ENCODE measurements around the gene TST.

The TST gene

DNA sequence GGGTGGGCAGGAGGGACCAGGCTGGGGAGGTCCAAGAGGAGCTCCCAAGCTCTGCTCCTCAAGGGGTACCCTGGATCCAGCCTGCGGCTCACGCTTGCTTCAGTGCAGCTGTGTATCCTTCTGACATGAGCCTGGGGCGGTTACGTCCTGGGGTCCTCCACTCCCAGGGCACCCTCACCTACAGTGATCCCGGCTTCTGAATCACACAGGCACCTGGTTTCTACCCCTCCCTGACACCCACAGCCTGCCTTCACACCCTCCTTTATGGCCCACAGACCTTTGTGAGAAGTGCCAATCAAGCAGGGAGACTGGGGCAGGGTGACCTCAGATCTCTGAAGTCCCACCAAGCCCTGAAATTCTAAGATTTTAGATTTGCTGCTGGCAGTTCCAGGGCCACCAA is 1.8 kb upstream of the TST start:
- H3K36me3 ChIP-seq (ENCODE audit: control insufficient read depth, insufficient read depth, low read length): peaks cover 47% of the 10 kb centered on the region
- 91 to 94% methylated on average over 4 to 5 of the region's 5 CpGs for WGBS, 2 experiments (ENCODE audit: insufficient coverage in 2 of 2)

DNA sequence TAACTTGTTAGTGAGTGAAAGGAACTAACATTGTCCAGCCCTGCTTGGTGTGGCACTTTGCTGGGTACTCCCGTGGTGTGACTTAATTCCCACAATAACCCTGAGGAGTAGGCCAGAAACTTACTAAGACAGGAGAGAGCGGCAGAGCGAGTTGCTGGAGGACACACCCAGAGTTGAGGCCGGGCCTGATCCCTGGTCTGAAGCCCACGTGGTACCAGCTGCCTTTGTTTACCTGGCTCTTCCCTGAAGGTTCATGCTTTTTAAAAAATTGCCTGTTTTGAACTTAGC is 889 bp upstream of the TST start:
- 2 to 8% methylated on average over 5 of the region's 5 CpGs for WGBS, 2 experiments (ENCODE audit: insufficient coverage in 2 of 2)
- no peak overlapping the region for H3K27ac ChIP-seq (ENCODE audit: low read depth, low read length, severe bottlenecking)

More for the DNA sequence above, 1.8 kb upstream of the TST start:
- H3K9me3 ChIP-seq (ENCODE audit: control insufficient read depth, low read length): no peaks in the 10 kb centered on the region
- H3K4me3 ChIP-seq (ENCODE audit: extremely low read depth, insufficient read depth, low read length, poor library complexity, severe bottlenecking): no peak overlapping the region
- no peak overlapping the region for H3K27ac ChIP-seq (ENCODE audit: low read depth, low read length, severe bottlenecking)
- H3K4me1 ChIP-seq (ENCODE audit: control insufficient read depth, insufficient read depth, low read length, poor library complexity, severe bottlenecking): peaks cover 15% of the 10 kb centered on the region

DNA sequence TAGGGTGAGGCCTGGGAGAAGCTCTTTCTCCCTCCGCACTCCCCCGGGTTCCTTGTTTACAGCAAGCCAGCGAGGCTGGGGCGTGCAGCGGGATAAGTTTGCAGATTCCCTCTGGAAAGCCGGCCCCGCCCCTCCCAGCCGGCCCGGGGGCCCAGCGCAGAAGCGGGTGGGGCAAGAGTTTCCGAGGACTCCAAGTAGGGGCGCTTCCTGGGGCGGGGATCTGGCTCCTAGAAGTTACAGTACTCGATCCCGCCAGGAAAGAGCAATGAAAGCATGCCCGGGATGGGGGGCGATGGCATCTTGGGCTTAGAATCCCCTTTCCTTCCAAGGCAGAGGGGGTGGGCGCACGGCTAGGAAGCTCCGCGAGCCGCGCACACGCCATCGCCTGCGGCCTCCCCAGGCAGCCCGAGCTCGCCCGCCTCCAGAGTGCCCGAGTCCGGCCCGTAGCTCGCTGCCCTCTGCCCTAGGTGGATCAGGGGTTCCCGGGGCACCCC is 385 bp downstream of the TST start:
- Histone ChIP-seq H3K27ac (ENCODE audit: low read depth, low read length, severe bottlenecking) (peak overlapping the region; percentile 79), H3K4me1 (ENCODE audit: control insufficient read depth, insufficient read depth, low read length, poor library complexity, severe bottlenecking) (peaks cover 15% of the 10 kb centered on the region), H3K36me3 (ENCODE audit: control insufficient read depth, insufficient read depth, low read length) (peaks cover 30% of the 10 kb centered on the region), H3K9me3 (ENCODE audit: control insufficient read depth, low read length) (no peaks in the 10 kb centered on the region), H3K4me3 (ENCODE audit: extremely low read depth, insufficient read depth, low read length, poor library complexity, severe bottlenecking) (peak overlapping the region; percentile 68)
- 0 to 2% methylated on average over 18 to 25 of the region's 35 CpGs for WGBS, 2 experiments (ENCODE audit: insufficient coverage in 2 of 2)

More for the DNA sequence above, 889 bp upstream of the TST start:
- H3K4me1 ChIP-seq (ENCODE audit: control insufficient read depth, insufficient read depth, low read length, poor library complexity, severe bottlenecking): peaks cover 15% of the 10 kb centered on the region
- H3K36me3 ChIP-seq (ENCODE audit: control insufficient read depth, insufficient read depth, low read length): peaks cover 43% of the 10 kb centered on the region
- H3K4me3 ChIP-seq (ENCODE audit: extremely low read depth, insufficient read depth, low read length, poor library complexity, severe bottlenecking): peak overlapping the region; percentile 97
- H3K9me3 ChIP-seq (ENCODE audit: control insufficient read depth, low read length): no peaks in the 10 kb centered on the region

DNA sequence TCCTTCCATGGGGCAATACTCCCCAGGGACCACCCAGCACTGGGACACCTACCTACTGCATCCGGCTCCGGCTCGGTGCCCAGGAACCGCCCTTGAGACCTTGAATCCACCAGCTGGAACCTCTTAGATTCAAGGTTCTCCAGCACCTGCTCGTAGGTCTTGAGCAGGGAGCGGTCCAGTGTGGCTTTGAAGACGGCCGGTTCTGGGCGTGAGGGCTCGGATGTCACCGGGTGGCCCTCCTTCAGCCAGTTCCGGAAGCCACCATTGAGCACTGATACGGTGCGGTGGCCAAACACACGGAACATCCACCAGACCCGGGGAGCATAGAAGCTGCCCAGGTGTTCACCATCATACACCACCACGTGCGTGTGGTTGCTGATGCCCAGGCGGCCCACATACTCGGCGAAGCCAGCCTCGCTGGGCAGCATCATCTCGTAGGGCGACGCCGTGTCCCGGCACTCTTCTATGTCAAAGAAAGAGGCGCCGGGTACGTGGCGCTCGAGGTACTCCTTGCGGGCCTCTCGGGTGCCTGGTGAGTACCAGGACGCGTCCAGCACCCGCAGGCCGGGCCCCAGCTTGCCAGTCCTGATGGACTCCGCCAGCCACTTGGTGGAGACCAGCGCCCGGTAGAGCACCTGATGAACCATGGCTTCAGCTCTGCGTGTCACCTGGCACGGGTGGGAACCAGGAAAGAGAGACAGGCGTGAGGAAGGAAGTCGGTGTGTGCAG is 997 bp downstream of the TST start:
- WGBS, 2 experiments (ENCODE audit: insufficient coverage in 2 of 2): 81 to 88% methylated on average over 41 to 44 of the region's 45 CpGs

GRCh38 chr22:37017356-37017755 is 1.9 kb downstream of the TST start:
- WGBS, 2 experiments (ENCODE audit: insufficient coverage in 2 of 2): 94 to 95% methylated on average over 10 of the region's 10 CpGs
- no peak overlapping the region for H3K4me3 ChIP-seq (ENCODE audit: extremely low read depth, insufficient read depth, low read length, poor library complexity, severe bottlenecking)
- no peaks in the 10 kb centered on the region for H3K9me3 ChIP-seq (ENCODE audit: control insufficient read depth, low read length)
- no peak overlapping the region for H3K27ac ChIP-seq (ENCODE audit: low read depth, low read length, severe bottlenecking)
- peaks cover 9% of the 10 kb centered on the region for H3K4me1 ChIP-seq (ENCODE audit: control insufficient read depth, insufficient read depth, low read length, poor library complexity, severe bottlenecking)
- H3K36me3 ChIP-seq (ENCODE audit: control insufficient read depth, insufficient read depth, low read length): peaks cover 26% of the 10 kb centered on the region

More for the DNA sequence above, 997 bp downstream of the TST start:
- Histone ChIP-seq H3K4me3 (ENCODE audit: extremely low read depth, insufficient read depth, low read length, poor library complexity, severe bottlenecking) (peak overlapping the region; percentile 68), H3K9me3 (ENCODE audit: control insufficient read depth, low read length) (no peaks in the 10 kb centered on the region), H3K36me3 (ENCODE audit: control insufficient read depth, insufficient read depth, low read length) (peaks cover 26% of the 10 kb centered on the region), H3K4me1 (ENCODE audit: control insufficient read depth, insufficient read depth, low read length, poor library complexity, severe bottlenecking) (peaks cover 15% of the 10 kb centered on the region), H3K27ac (ENCODE audit: low read depth, low read length, severe bottlenecking) (peak overlapping the region; percentile 79)

- peaks cover 6% of the 10 kb centered on the region for H3K4me1 ChIP-seq (ENCODE audit: control insufficient read depth, insufficient read depth, low read length, poor library complexity, severe bottlenecking)
- no peaks in the 10 kb centered on the region for H3K9me3 ChIP-seq (ENCODE audit: control insufficient read depth, low read length)
- H3K4me3 ChIP-seq (ENCODE audit: extremely low read depth, insufficient read depth, low read length, poor library complexity, severe bottlenecking): no peak overlapping the region
- H3K27ac ChIP-seq (ENCODE audit: low read depth, low read length, severe bottlenecking): no peak overlapping the region
- peaks cover 26% of the 10 kb centered on the region for H3K36me3 ChIP-seq (ENCODE audit: control insufficient read depth, insufficient read depth, low read length)
- whole genome bisulfite sequencing, 2 experiments (ENCODE audit: insufficient coverage in 2 of 2): 92 to 93% methylated on average over 10 to 14 of the region's 14 CpGs
Measured at GRCh38 chr22:37016134-37016910, 2.9 kb downstream of the TST start.

- Histone ChIP-seq H3K4me3 (ENCODE audit: extremely low read depth, insufficient read depth, low read length, poor library complexity, severe bottlenecking) (no peak overlapping the region), H3K27ac (ENCODE audit: low read depth, low read length, severe bottlenecking) (no peak overlapping the region), H3K36me3 (ENCODE audit: control insufficient read depth, insufficient read depth, low read length) (peaks cover 26% of the 10 kb centered on the region), H3K4me1 (ENCODE audit: control insufficient read depth, insufficient read depth, low read length, poor library complexity, severe bottlenecking) (peaks cover 6% of the 10 kb centered on the region), H3K9me3 (ENCODE audit: control insufficient read depth, low read length) (no peaks in the 10 kb centered on the region)
- WGBS, 2 experiments (ENCODE audit: insufficient coverage in 2 of 2): 85 to 93% methylated on average over 3 of the region's 4 CpGs
Measured at GRCh38 chr22:37015587-37015878, 3.7 kb downstream of the TST start.

DNA sequence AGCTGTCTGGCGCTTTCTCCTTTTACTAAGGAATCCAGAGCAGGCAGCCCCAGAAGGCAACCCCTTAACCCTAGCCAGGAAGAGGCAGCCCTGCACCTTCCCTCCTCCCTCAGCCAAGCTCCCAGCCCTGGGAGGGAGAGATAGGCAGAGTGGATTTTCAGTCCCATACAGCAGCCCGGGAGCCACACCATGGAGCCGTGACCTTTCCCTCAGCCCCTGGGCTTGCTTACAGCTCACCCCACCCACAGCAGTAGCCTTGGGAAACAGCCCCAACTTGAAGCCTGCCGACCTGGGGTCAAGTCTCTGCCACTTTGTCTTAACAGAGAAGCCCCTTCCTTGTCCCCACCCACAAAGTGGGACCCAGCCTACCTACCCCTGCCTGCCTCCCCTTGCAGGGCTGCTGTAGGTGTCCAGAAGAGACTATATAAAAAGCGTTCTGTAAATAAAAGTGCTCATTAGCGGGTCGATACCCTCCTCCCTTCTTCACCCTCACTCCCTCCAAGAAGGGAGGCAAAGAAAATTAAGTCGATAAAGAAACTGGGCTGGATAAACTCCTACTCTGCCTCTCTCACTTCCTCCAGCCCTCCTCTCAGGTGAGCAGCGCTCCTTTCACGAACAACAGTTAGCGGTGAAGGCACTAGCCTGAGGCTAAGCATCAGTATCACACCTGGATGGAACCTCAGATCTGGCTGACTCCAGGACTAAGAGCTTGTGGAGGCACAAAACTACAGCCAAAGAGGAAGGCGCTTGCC is 4.2 kb downstream of the TST start:
- Histone ChIP-seq H3K4me3 (ENCODE audit: extremely low read depth, insufficient read depth, low read length, poor library complexity, severe bottlenecking) (no peak overlapping the region), H3K36me3 (ENCODE audit: control insufficient read depth, insufficient read depth, low read length) (peaks cover 26% of the 10 kb centered on the region), H3K4me1 (ENCODE audit: control insufficient read depth, insufficient read depth, low read length, poor library complexity, severe bottlenecking) (peaks cover 6% of the 10 kb centered on the region), H3K9me3 (ENCODE audit: control insufficient read depth, low read length) (no peaks in the 10 kb centered on the region), H3K27ac (ENCODE audit: low read depth, low read length, severe bottlenecking) (no peak overlapping the region)
- 86 to 92% methylated on average over 7 to 8 of the region's 12 CpGs for WGBS, 2 experiments (ENCODE audit: insufficient coverage in 2 of 2)

GRCh38 chr22:37014415-37014806 is 4.8 kb downstream of the TST start:
- H3K36me3 ChIP-seq (ENCODE audit: control insufficient read depth, insufficient read depth, low read length): peaks cover 26% of the 10 kb centered on the region
- no peaks in the 10 kb centered on the region for H3K9me3 ChIP-seq (ENCODE audit: control insufficient read depth, low read length)
- peaks cover 6% of the 10 kb centered on the region for H3K4me1 ChIP-seq (ENCODE audit: control insufficient read depth, insufficient read depth, low read length, poor library complexity, severe bottlenecking)
- WGBS, 2 experiments (ENCODE audit: insufficient coverage in 2 of 2): 82 to 95% methylated on average over 2 to 4 of the region's 4 CpGs
- H3K4me3 ChIP-seq (ENCODE audit: extremely low read depth, insufficient read depth, low read length, poor library complexity, severe bottlenecking): no peak overlapping the region
- no peak overlapping the region for H3K27ac ChIP-seq (ENCODE audit: low read depth, low read length, severe bottlenecking)

DNA sequence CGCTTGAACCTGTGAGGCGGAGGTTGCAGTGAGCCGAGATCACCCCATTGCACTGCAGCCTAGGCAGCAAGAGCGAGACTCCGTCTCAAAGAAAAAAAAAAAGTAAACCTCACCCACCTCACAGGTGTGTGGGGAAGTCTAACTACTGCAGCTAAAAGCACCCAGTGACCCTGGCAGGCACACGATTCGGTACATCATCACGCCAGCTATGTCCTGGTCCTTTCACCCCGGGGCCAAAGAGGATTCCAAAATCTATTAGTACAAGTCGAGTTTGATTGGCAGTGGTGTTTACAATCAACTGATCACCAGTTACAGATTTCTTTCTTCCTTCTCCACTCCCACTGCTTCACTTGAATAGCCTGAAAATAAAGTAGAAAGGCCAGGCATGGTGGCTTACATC is 6.3 kb downstream of the TST start:
- H3K4me3 ChIP-seq (ENCODE audit: extremely low read depth, insufficient read depth, low read length, poor library complexity, severe bottlenecking): no peak overlapping the region
- H3K9me3 ChIP-seq (ENCODE audit: control insufficient read depth, low read length): no peaks in the 10 kb centered on the region
- 95 to 98% methylated on average over 4 to 5 of the region's 10 CpGs for WGBS, 2 experiments (ENCODE audit: insufficient coverage in 2 of 2)
- H3K27ac ChIP-seq (ENCODE audit: low read depth, low read length, severe bottlenecking): no peak overlapping the region
- peaks cover 24% of the 10 kb centered on the region for H3K36me3 ChIP-seq (ENCODE audit: control insufficient read depth, insufficient read depth, low read length)
- peaks cover 2% of the 10 kb centered on the region for H3K4me1 ChIP-seq (ENCODE audit: control insufficient read depth, insufficient read depth, low read length, poor library complexity, severe bottlenecking)
